ENCODE measurements around the gene PCNX2.

The PCNX2 gene

GRCh38 chr1:233316473-233316872 is 20.9 kb upstream of the PCNX2 start:
- DNase-seq = no peak

GRCh38 chr1:233315718-233316301 is 20.3 kb upstream of the PCNX2 start:
- no peak for DNase-seq

GRCh38 chr1:233313434-233314155 is 18.1 kb upstream of the PCNX2 start:
- no peak for DNase-seq

GRCh38 chr1:233304489-233305102 is 9.1 kb upstream of the PCNX2 start:
- peak; percentile 72 to 76 for DNase-seq

- no peak for DNase-seq
Measured at GRCh38 chr1:233300326-233300725, 4.8 kb upstream of the PCNX2 start.

- DNase-seq = no peak
Measured at GRCh38 chr1:233299450-233299849, 3.9 kb upstream of the PCNX2 start.

- no peak for DNase-seq
Measured at GRCh38 chr1:233295975-233296322, 424 bp upstream of the PCNX2 start.

- peak; percentile 68 to 78 for DNase-seq
Measured at GRCh38 chr1:233294913-233295236, 650 bp downstream of the PCNX2 start.

- no peak for DNase-seq
Measured at GRCh38 chr1:233293556-233294446, 1.7 kb downstream of the PCNX2 start.

- no peak for DNase-seq
Measured at GRCh38 chr1:233290396-233291034, 5.0 kb downstream of the PCNX2 start.

GRCh38 chr1:233289676-233290075 is 5.8 kb downstream of the PCNX2 start:
- no peak for DNase-seq

GRCh38 chr1:233282582-233282886 is 13.0 kb downstream of the PCNX2 start:
- DNase-seq = no peak

GRCh38 chr1:233281711-233282581 is 13.6 kb downstream of the PCNX2 start:
- peak; percentile 21 to 27 for DNase-seq

GRCh38 chr1:233279971-233280370 is 15.6 kb downstream of the PCNX2 start:
- no peak for DNase-seq

GRCh38 chr1:233278631-233279030 is 16.9 kb downstream of the PCNX2 start:
- DNase-seq = no peak

- DNase-seq = no peak
Measured at GRCh38 chr1:233277637-233278606, 17.6 kb downstream of the PCNX2 start.

- DNase-seq = peak in 1 of 2 experiments; percentile 8
Measured at GRCh38 chr1:233269656-233270055, 25.9 kb downstream of the PCNX2 start.

GRCh38 chr1:233268389-233269022 is 27.0 kb downstream of the PCNX2 start:
- no peak for DNase-seq

- DNase-seq = no peak
Measured at GRCh38 chr1:233261695-233262094, 33.8 kb downstream of the PCNX2 start.

GRCh38 chr1:233261206-233261605 is 34.3 kb downstream of the PCNX2 start:
- no peak for DNase-seq

All from Kasumi-1 (cell line).